Neural cell (in vitro differentiated cells): ENCODE data around the gene TBCK. TPM values are rescaled to one million over a fixed set of nuclear protein-coding genes. Genes with fewer than 3 reads are reported as not detected.
"Not testable (repeated sequence)": the region's sequence is repeated elsewhere in the genome, so short reads cannot be mapped to it uniquely, and the experiment has no call there.

ENCODE experiments used
- H2AFZ ChIP-seq: fragments of 200-600, 300-800 bp; sonication (generic), shearing (Covaris generic); 2 replicates; pipeline ENCODE4 v1.6.0; 2014; ENCODE audit warnings: low read depth, mild to moderate bottlenecking, antibody characterized with exemption, low read length, moderate library complexity
- H3F3A ChIP-seq: fragments of 200-600 bp; shearing (Covaris generic); 2 replicates; pipeline ENCODE4 v1.6.1; 2016; ENCODE audit warnings: mild to moderate bottlenecking, moderate library complexity, mixed read lengths, antibody characterized with exemption, low read length; ENCODE audit not compliant: insufficient read depth, poor library complexity, severe bottlenecking
- H3K27ac ChIP-seq: fragments of 200-600, 300-800 bp; sonication (generic), shearing (Covaris generic); 2 replicates; pipeline ENCODE4 v1.5.1; 2014; ENCODE audit warnings: mild to moderate bottlenecking, low read length, moderate library complexity
- H3K27me3 ChIP-seq: fragments of 300-800, 200-600 bp; sonication (generic), shearing (Covaris generic); 2 replicates; pipeline ENCODE4 v1.6.0; 2014; ENCODE audit warnings: mild to moderate bottlenecking, low read depth, low read length, moderate library complexity; ENCODE audit not compliant: insufficient read depth
- H3K36me3 ChIP-seq: fragments of 300-800, 200-600 bp; sonication (generic), shearing (Covaris generic); 2 replicates; pipeline ENCODE4 v1.5.1; 2014; ENCODE audit warnings: mild to moderate bottlenecking, antibody characterized with exemption, low read length, moderate library complexity; ENCODE audit not compliant: insufficient read depth
- H3K4me2 ChIP-seq: fragments of 300-800, 200-600 bp; sonication (generic), shearing (Covaris generic); 2 replicates; pipeline ENCODE4 v1.6.0; 2014; ENCODE audit warnings: mild to moderate bottlenecking, low read length
- H3K4me3 ChIP-seq: fragments of 300-800, 200-600 bp; sonication (generic), shearing (Covaris generic); 2 replicates; pipeline ENCODE4 v1.5.1; 2014; ENCODE audit warnings: mild to moderate bottlenecking, low read length, moderate library complexity
- H3K79me2 ChIP-seq: fragments of 200-600 bp; shearing (Covaris generic); replicated peaks from 2 replicates; pipeline ENCODE4 v1.6.0; 2014; ENCODE audit warnings: mild to moderate bottlenecking, low read length, moderate library complexity; ENCODE audit not compliant: insufficient read depth
- H3K9ac ChIP-seq: fragments of 300-800, 200-600 bp; sonication (generic), shearing (Covaris generic); 2 replicates; pipeline ENCODE4 v1.6.1; 2016; ENCODE audit warnings: mild to moderate bottlenecking, low read length, mixed read lengths
- H3K9me2 ChIP-seq: fragments of 200-600 bp; shearing (Covaris generic); 2 replicates; pipeline ENCODE4 v1.6.1; 2016; ENCODE audit warnings: mild to moderate bottlenecking, low read length, mixed read lengths; ENCODE audit not compliant: insufficient read depth
- H3K9me3 ChIP-seq: fragments of 200-600, 300-800 bp; sonication (generic), shearing (Covaris generic); 2 replicates; pipeline ENCODE4 v1.6.1; 2016; ENCODE audit warnings: mild to moderate bottlenecking, mixed run types, low read length, moderate library complexity, mixed read lengths
- H4K20me1 ChIP-seq: fragments of 200-600 bp; shearing (Covaris generic); 2 replicates; pipeline ENCODE4 v1.6.1; 2016; ENCODE audit warnings: mild to moderate bottlenecking, mixed run types; ENCODE audit not compliant: insufficient read depth
- CTCF ChIP-seq: fragments of 450-650 bp; IDR thresholded peaks from 2 replicates; pipeline ENCODE4 v1.5.1; 2014; ENCODE audit warnings: antibody characterized with exemption, mild to moderate bottlenecking, moderate library complexity; ENCODE audit not compliant: poor library complexity, severe bottlenecking
- EP300 ChIP-seq: fragments of 450-650 bp; conservative IDR thresholded peaks from 2 replicates; pipeline ENCODE4 v1.6.1; 2014; ENCODE audit warnings: antibody characterized with exemption, mild to moderate bottlenecking, moderate library complexity; ENCODE audit not compliant: poor library complexity, severe bottlenecking
- EZH2 ChIP-seq: fragments of 200-600, 300-800 bp; shearing (Covaris generic), sonication (generic); IDR thresholded peaks from 2 replicates; pipeline ENCODE4 v1.6.1; 2014; ENCODE audit warnings: antibody characterized with exemption, low read length, borderline replicate concordance, mild to moderate bottlenecking; ENCODE audit not compliant: insufficient read depth, poor library complexity, severe bottlenecking
- MXI1 ChIP-seq: fragments of 450-650 bp; conservative IDR thresholded peaks from 2 replicates; pipeline ENCODE4 v1.6.1; 2014; ENCODE audit warnings: antibody characterized with exemption, mild to moderate bottlenecking; ENCODE audit not compliant: poor library complexity, severe bottlenecking
- POLR2AphosphoS5 ChIP-seq: IDR thresholded peaks from 2 replicates; pipeline ENCODE4 v1.6.1; 2012
- RAD21 ChIP-seq: fragments of 450-650 bp; conservative IDR thresholded peaks from 2 replicates; pipeline ENCODE4 v1.6.1; 2014; ENCODE audit warnings: antibody characterized with exemption, mild to moderate bottlenecking, moderate library complexity
- REST ChIP-seq: IDR thresholded peaks from 2 replicates; pipeline ENCODE4 v1.6.1; 2012; ENCODE audit warnings: borderline replicate concordance
- SMC3 ChIP-seq: fragments of 450-650 bp; conservative IDR thresholded peaks from 2 replicates; pipeline ENCODE4 v1.6.1; 2014; ENCODE audit warnings: antibody characterized with exemption, mild to moderate bottlenecking, moderate library complexity; ENCODE audit not compliant: poor library complexity
- TAF1 ChIP-seq: IDR thresholded peaks from 2 replicates; pipeline ENCODE4 v1.6.1; 2012; ENCODE audit warnings: low read depth
- polyA plus RNA-seq: library from polyadenylated mRNA; depleted of rRNA; stranded (reverse); fragments of >200 nt; gene quantifications from 2 replicates; pipeline ENCODE4 v1.2.3, GENCODE V29; 2014

Gene TBCK
- polyA plus RNA-seq, 1 donor from 2014 or later, result 55.0 TPM

GRCh38 chr4:106126062-106126461 is 189.9 kb downstream of the TBCK start:
- no peak for TF ChIP-seq POLR2AphosphoS5
- no peak for TF ChIP-seq EZH2
- no peak for TF ChIP-seq CTCF
- no peak for TF ChIP-seq SMC3
- TF ChIP-seq TAF1, result no peak
- TF ChIP-seq EP300, result no peak
- no peak for TF ChIP-seq MXI1
- no peak for TF ChIP-seq RAD21
- TF ChIP-seq REST, result no peak
- Histone ChIP-seq H4K20me1 (no peaks in the 10 kb centered on the region), H2AFZ (no peak overlapping the region), H3F3A (no peaks in the 10 kb centered on the region), H3K4me2 (no peak overlapping the region), H3K79me2 (no peaks in the 10 kb centered on the region), H3K36me3 (no peaks in the 10 kb centered on the region), H3K9ac (no peak overlapping the region), H3K9me3 (no peaks in the 10 kb centered on the region), H3K9me2 (no peaks in the 10 kb centered on the region), H3K4me3 (no peak overlapping the region), H3K27ac (no peak overlapping the region), H3K27me3 (no peaks in the 10 kb centered on the region)

- H3K27ac ChIP-seq, H3K27me3 ChIP-seq, H3K79me2 ChIP-seq, H2AFZ ChIP-seq, H3K9ac ChIP-seq, H3K4me3 ChIP-seq, H3K36me3 ChIP-seq, H3K4me2 ChIP-seq, H3K9me2 ChIP-seq, H3K9me3 ChIP-seq, H3F3A ChIP-seq, H4K20me1 ChIP-seq: not testable (repeated sequence)
These were observed 196.0 kb downstream of the TBCK start for GRCh38 chr4:106119949-106120555.

DNA sequence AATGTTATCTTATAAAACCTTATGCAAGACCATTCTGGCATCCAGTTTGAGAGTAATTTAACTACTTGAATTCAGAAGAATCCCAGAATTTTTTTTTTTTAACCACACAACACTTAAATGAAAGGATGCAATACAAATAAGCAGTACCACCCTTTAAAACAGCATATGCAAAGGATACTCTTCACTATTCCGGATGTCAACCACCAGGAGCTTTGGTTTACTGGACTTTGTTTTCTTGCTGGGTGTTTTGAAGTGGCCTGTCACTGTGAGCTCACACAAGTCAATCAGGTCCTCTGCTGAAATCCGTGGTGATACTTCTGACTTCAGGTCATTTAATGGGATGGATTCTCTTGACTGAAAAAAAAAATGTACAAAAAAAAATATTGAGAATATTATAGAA is 200.0 kb downstream of the TBCK start:
- H3K27ac ChIP-seq, result no peak overlapping the region
- no peak overlapping the region for H3K4me2 ChIP-seq
- no peaks in the 10 kb centered on the region for H3F3A ChIP-seq
- H3K79me2 ChIP-seq, result no peaks in the 10 kb centered on the region
- H3K36me3 ChIP-seq, result peaks cover 5% of the 10 kb centered on the region
- no peak overlapping the region for H2AFZ ChIP-seq
- no peaks in the 10 kb centered on the region for H3K27me3 ChIP-seq
- no peaks in the 10 kb centered on the region for H4K20me1 ChIP-seq
- TF ChIP-seq POLR2AphosphoS5 (no peak), SMC3 (no peak), EZH2 (no peak), MXI1 (no peak)
- no peaks in the 10 kb centered on the region for H3K9me2 ChIP-seq
- H3K9ac ChIP-seq, result no peak overlapping the region
- no peak overlapping the region for H3K4me3 ChIP-seq
- H3K9me3 ChIP-seq, result no peaks in the 10 kb centered on the region
